Pulmonary artery endothelial cell (primary cell): Measurements from ENCODE around the gene ARMH1. TPM values are rescaled to one million over a fixed set of nuclear protein-coding genes. Genes with fewer than 3 reads are reported as not detected.

Experiments
- total RNA-seq: library from RNA; depleted of rRNA; stranded (reverse); fragments of >200 nt; gene quantifications from 2 replicates; pipeline ENCODE4 v1.2.3, GENCODE V29; 2014

The ARMH1 gene
- total RNA-seq, 1 donor from 2014 or later: not detected

Other genes starting within 250 kb of the ARMH1 start
- 1.5 and 2.1 TPM in 2 replicates for gene TMEM53, start 233 bp upstream of the ARMH1 start, total RNA-seq
- not detected in 2 replicates for gene RNU5D-1, start 56.5 kb downstream of the ARMH1 start, total RNA-seq
- gene KIF2C, start 65.1 kb downstream of the ARMH1 start, total RNA-seq: 26.0 and 38.3 TPM in 2 replicates
- gene RPS8, start 100.8 kb downstream of the ARMH1 start, total RNA-seq: 1,428 and 1,806 TPM in 2 replicates
- gene BEST4, start 113.5 kb downstream of the ARMH1 start, total RNA-seq: under 0.01 TPM in 1 of 2 replicates, not detected in the other
- 22.4 and 29.1 TPM in 2 replicates for gene PLK3, start 125.7 kb downstream of the ARMH1 start, total RNA-seq
- gene DYNLT4, start 132.6 kb downstream of the ARMH1 start, total RNA-seq: 0.20 and 0.28 TPM in 2 replicates
- gene BTBD19, start 133.8 kb downstream of the ARMH1 start, total RNA-seq: 6.6 and 6.8 TPM in 2 replicates
- gene PTCH2, start 168.5 kb downstream of the ARMH1 start, total RNA-seq: 0.04 and 0.07 TPM in 2 replicates